ENCODE data around the gene TMEM117. TPM values are rescaled to one million over a fixed set of nuclear protein-coding genes. Genes with fewer than 3 reads are reported as not detected.
A peak's percentile ranks its signal among the peaks of the same experiment; 100 is the strongest.

TMEM117 gene
- total and polyA plus RNA-seq, 10 of the 15 experiments (the other 5 are each of a cell fraction or from before 2014, with no cell fraction given): 3.1 to 8.2 (median 6.1) TPM

DNA sequence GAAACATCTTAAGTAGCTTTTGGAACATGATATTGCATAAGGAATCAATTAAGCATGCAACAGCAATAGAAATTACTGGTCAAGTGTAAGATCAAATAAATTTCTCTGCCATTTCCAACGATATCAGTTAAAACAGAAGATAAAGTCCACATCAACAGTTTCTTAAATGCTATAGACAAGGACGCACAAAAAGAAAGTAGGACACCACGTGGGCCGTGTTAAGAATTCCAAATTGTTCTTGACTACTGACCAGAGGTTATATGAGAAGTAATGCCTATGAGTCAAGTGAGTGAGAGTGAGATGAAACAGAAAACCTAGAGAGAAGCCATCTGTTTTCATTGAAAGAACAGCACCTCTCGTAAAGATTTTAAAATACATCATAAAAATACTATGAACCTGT lies 318.2 kb downstream of the TMEM117 start (continued):
- TF ChIP-seq CBX3 (IDR thresholded peaks at IDR 0.05; ENCODE audit: borderline replicate concordance, low read depth): no peak

DNA sequence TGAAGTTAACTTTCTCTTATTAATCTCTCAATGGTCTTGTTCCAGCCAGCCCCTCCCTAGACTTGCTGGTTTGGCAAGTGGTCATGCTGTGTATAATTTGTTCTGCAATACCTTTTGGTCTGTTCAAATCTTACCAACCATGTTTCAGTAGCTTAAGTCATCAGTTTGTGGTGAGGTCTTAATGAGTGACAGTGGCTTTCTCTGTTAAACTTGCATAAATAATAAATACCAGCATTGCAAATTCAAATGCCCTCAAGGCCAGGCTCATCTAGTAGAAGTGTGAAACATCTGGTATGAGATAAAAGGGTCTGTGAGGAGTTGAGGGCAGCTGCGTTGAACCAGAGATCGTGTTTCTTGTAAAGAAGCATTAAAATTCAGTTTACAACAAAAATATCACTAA lies 319.5 kb downstream of the TMEM117 start:
- Histone ChIP-seq H2AFZ (ENCODE audit: control insufficient read depth, low read depth, low read length) (no peak overlapping the region), H3K79me2 (ENCODE audit: control insufficient read depth, insufficient read depth, low read length) (no peaks in the 10 kb centered on the region), H3K4me3 (no peak overlapping the region), H3K27ac (ENCODE audit: control insufficient read depth, insufficient read depth) (no peak overlapping the region), H3K9ac (ENCODE audit: control insufficient read depth, insufficient read depth, low read length) (no peak overlapping the region), H3K9me3 (replicated peaks; ENCODE audit: control insufficient read depth, insufficient read depth, low read length) (no peaks in the 10 kb centered on the region), H3K36me3 (ENCODE audit: control insufficient read depth in 2 of 2, insufficient read depth in 2 of 2, low read length in 1 of 2) (no peaks in the 10 kb centered on the region), H3K4me1 (ENCODE audit: control insufficient read depth, insufficient read depth, low read length) (peaks cover 5% of the 10 kb centered on the region; the same call in 1 of the 2 replicates), H3K4me2 (ENCODE audit: control insufficient read depth, insufficient read depth) (no peak overlapping the region), H4K20me1 (ENCODE audit: control insufficient read depth, insufficient read depth) (no peaks in the 10 kb centered on the region), H3K27me3 (replicated peaks in 1 of 2; ENCODE audit: control insufficient read depth in 2 of 2, insufficient read depth in 2 of 2, low read length in 1 of 2) (no peaks in the 10 kb centered on the region)
- no peak for FAIRE-seq
- in situ Hi-C loops (cut with MboI): no loop called here
- 2% methylated on average over 2 of the region's 2 CpGs for WGBS (ENCODE audit: insufficient coverage, insufficient replicate concordance, low lambda C conversion rate, missing lambda C conversion rate)
- ChIA-PET RAD21 (ENCODE audit: unreplicated experiment) (no interaction called here), POLR2A (no interaction called here), CTCF (interaction anchor here (0.6 to 1.1 kb wide), 2 partner anchors 155 to 292 kb away, joined by 3 read pairs; no protein-coding TSS in a partner anchor), SMC1A (ENCODE audit: uncharacterized antibody, unreplicated experiment) (interaction anchor here (1.1 to 3.0 kb wide), 4 partner anchors 13 to 29 kb away, joined by 3 to 14 read pairs (median 4); no protein-coding TSS in a partner anchor)
- ATAC-seq: peak; percentile 57
- TF ChIP-seq NR2F1 (conservative IDR thresholded peaks at IDR 0.05) (0 out of 2 replicates have a peak, but pooled peaks have one; percentile 25), RUNX3 (IDR thresholded peaks at IDR 0.05; ENCODE audit: low read length) (peak; percentile 19; the same call in 1 of the 2 replicates), MTA2 (IDR thresholded peaks at IDR 0.05; ENCODE audit: low read depth) (peak; percentile 70), NFYB (IDR thresholded peaks at IDR 0.05; ENCODE audit: insufficient read depth, low read depth, low read length) (no peak), EZH2 (IDR thresholded peaks at IDR 0.05; ENCODE audit: borderline replicate concordance, control insufficient read depth, low read depth, low read length) (no peak), CEBPB (IDR thresholded peaks at IDR 0.05; ENCODE audit: borderline replicate concordance in 1 of 2, low read depth in 2 of 2, low read length in 2 of 2) (no peak), ZZZ3 (IDR thresholded peaks at IDR 0.05; ENCODE audit: control insufficient read depth, insufficient read length, low read depth) (no peak)
- TF ChIP-seq, protein P1, sequence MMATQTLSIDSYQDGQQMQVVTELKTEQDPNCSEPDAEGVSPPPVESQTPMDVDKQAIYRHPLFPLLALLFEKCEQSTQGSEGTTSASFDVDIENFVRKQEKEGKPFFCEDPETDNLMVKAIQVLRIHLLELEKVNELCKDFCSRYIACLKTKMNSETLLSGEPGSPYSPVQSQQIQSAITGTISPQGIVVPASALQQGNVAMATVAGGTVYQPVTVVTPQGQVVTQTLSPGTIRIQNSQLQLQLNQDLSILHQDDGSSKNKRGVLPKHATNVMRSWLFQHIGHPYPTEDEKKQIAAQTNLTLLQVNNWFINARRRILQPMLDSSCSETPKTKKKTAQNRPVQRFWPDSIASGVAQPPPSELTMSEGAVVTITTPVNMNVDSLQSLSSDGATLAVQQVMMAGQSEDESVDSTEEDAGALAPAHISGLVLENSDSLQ (IDR thresholded peaks at IDR 0.05): peak; percentile 89
- TF ChIP-seq, protein P2, sequence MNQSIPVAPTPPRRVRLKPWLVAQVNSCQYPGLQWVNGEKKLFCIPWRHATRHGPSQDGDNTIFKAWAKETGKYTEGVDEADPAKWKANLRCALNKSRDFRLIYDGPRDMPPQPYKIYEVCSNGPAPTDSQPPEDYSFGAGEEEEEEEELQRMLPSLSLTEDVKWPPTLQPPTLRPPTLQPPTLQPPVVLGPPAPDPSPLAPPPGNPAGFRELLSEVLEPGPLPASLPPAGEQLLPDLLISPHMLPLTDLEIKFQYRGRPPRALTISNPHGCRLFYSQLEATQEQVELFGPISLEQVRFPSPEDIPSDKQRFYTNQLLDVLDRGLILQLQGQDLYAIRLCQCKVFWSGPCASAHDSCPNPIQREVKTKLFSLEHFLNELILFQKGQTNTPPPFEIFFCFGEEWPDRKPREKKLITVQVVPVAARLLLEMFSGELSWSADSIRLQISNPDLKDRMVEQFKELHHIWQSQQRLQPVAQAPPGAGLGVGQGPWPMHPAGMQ (IDR thresholded peaks at IDR 0.05; ENCODE audit: borderline replicate concordance): no peak
- TF ChIP-seq, protein P3, sequence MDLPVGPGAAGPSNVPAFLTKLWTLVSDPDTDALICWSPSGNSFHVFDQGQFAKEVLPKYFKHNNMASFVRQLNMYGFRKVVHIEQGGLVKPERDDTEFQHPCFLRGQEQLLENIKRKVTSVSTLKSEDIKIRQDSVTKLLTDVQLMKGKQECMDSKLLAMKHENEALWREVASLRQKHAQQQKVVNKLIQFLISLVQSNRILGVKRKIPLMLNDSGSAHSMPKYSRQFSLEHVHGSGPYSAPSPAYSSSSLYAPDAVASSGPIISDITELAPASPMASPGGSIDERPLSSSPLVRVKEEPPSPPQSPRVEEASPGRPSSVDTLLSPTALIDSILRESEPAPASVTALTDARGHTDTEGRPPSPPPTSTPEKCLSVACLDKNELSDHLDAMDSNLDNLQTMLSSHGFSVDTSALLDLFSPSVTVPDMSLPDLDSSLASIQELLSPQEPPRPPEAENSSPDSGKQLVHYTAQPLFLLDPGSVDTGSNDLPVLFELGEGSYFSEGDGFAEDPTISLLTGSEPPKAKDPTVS (IDR thresholded peaks at IDR 0.05; ENCODE audit: low read depth, low read length): no peak
- BruUV-seq (replicated peaks): no TSS peak
- intact Hi-C loops (cut with micrococcal nuclease; ENCODE audit: unreplicated experiment): no loop called here
- DNase-seq (ENCODE audit: low read depth, low spot score): no peak
